ENCODE data around the gene CYP4F2.

The CYP4F2 gene

GRCh38 chr19:15897738-15898276, at the start of gene CYP4F2:
Gene CYP4F2 (minus strand): TSS chr19:15898074. CDS start chr19:15897611, 463 bp downstream.
- TF ChIP-seq TEAD4 (IDR thresholded peaks at IDR 0.05), result no peak

GRCh38 chr19:15945301-15945700, 47.4 kb upstream of the CYP4F2 start:
- TF ChIP-seq USF1 (IDR thresholded peaks at IDR 0.05) (no peak), TAF1 (IDR thresholded peaks at IDR 0.05; ENCODE audit: low read depth) (no peak), FOXM1 (IDR thresholded peaks at IDR 0.05; ENCODE audit: borderline replicate concordance, low read depth) (no peak), ZBTB7A (IDR thresholded peaks at IDR 0.05; ENCODE audit: low read depth) (no peak), NFIC (IDR thresholded peaks at IDR 0.05) (no peak), RAD21 (IDR thresholded peaks at IDR 0.05; ENCODE audit: low read depth) (no peak), EGR1 (IDR thresholded peaks at IDR 0.05) (no peak), REST (IDR thresholded peaks at IDR 0.05; ENCODE audit: low read depth) (no peak), TCF12 (IDR thresholded peaks at IDR 0.05; ENCODE audit: low read depth) (no peak), CREB1 (IDR thresholded peaks at IDR 0.05; ENCODE audit: low read depth) (no peak), MAX (IDR thresholded peaks at IDR 0.05) (no peak), CEBPB (IDR thresholded peaks at IDR 0.05) (no peak)

GRCh38 chr19:15944401-15944800, 46.5 kb upstream of the CYP4F2 start:
- no peak for TF ChIP-seq TEAD4 (IDR thresholded peaks at IDR 0.05)
- no peak for TF ChIP-seq CEBPB (IDR thresholded peaks at IDR 0.05)
- TF ChIP-seq CREB1 (IDR thresholded peaks at IDR 0.05; ENCODE audit: low read depth), result no peak
- no peak for TF ChIP-seq REST (IDR thresholded peaks at IDR 0.05; ENCODE audit: low read depth)
- TF ChIP-seq YY1 (IDR thresholded peaks at IDR 0.05; ENCODE audit: low read depth), result no peak
- TF ChIP-seq NFIC (IDR thresholded peaks at IDR 0.05), result no peak
- TF ChIP-seq EGR1 (IDR thresholded peaks at IDR 0.05), result no peak
- TF ChIP-seq RAD21 (IDR thresholded peaks at IDR 0.05; ENCODE audit: low read depth), result no peak
- no peak for TF ChIP-seq TCF12 (IDR thresholded peaks at IDR 0.05; ENCODE audit: low read depth)
- no peak for TF ChIP-seq ZBTB7A (IDR thresholded peaks at IDR 0.05; ENCODE audit: low read depth)
- TF ChIP-seq USF1 (IDR thresholded peaks at IDR 0.05), result no peak

GRCh38 chr19:15937771-15938170, 39.9 kb upstream of the CYP4F2 start:
- TF ChIP-seq CREB1 (IDR thresholded peaks at IDR 0.05; ENCODE audit: low read depth) (no peak), MAX (IDR thresholded peaks at IDR 0.05) (no peak), YY1 (IDR thresholded peaks at IDR 0.05; ENCODE audit: low read depth) (no peak), RAD21 (IDR thresholded peaks at IDR 0.05; ENCODE audit: low read depth) (no peak), TAF1 (IDR thresholded peaks at IDR 0.05; ENCODE audit: low read depth) (no peak), TCF12 (IDR thresholded peaks at IDR 0.05; ENCODE audit: low read depth) (no peak), EGR1 (IDR thresholded peaks at IDR 0.05) (no peak)

- TF ChIP-seq TAF1 (IDR thresholded peaks at IDR 0.05; ENCODE audit: low read depth) (no peak), USF1 (IDR thresholded peaks at IDR 0.05) (no peak), REST (IDR thresholded peaks at IDR 0.05; ENCODE audit: low read depth) (no peak), TCF12 (IDR thresholded peaks at IDR 0.05; ENCODE audit: low read depth) (no peak), RAD21 (IDR thresholded peaks at IDR 0.05; ENCODE audit: low read depth) (no peak)
Observed at GRCh38 chr19:15936950-15937349, 39.1 kb upstream of the CYP4F2 start.

All from Ishikawa (cell line).